Urinary bladder (tissue), 4 donors: ENCODE data around the gene MAP1B. TPM values are rescaled to one million over a fixed set of nuclear protein-coding genes. Genes with fewer than 3 reads are reported as not detected.

Experiments used
- DNase-seq: peaks from one replicate; pipeline ENCODE4 v3.0.0-alpha.2; 2015; ENCODE audit errors: extremely low spot score
- H3K27ac ChIP-seq: one replicate; pipeline ENCODE4 v1.5.1; 2013; ENCODE audit warnings: low read depth, mild to moderate bottlenecking, moderate library complexity
- H3K36me3 ChIP-seq: one replicate; pipeline ENCODE4 v1.6.1; 2013; ENCODE audit warnings: mild to moderate bottlenecking, moderate library complexity; ENCODE audit not compliant: insufficient read depth
- H3K4me1 ChIP-seq: one replicate; pipeline ENCODE4 v1.6.1; 2013; ENCODE audit warnings: mild to moderate bottlenecking, moderate library complexity; ENCODE audit not compliant: insufficient read depth
- H3K4me3 ChIP-seq: one replicate; pipeline ENCODE4 v1.5.1; 2013; ENCODE audit warnings: low read depth, low read length
- WGBS: extraction: QIAGEN DNeasy Blood & Tissue Kit; methylation state at CpG from one replicate; pipeline ENCODE4 v1.1.7; 2013; 5-methylcytosine and 5-hydroxymethylcytosine counted together
- polyA plus RNA-seq: library from polyadenylated mRNA; stranded (reverse); fragments of 200-250 nt; gene quantifications from one replicate; pipeline ENCODE4 v1.2.3, GENCODE V29; 2013
- total RNA-seq: library from RNA; depleted of rRNA; stranded (reverse); fragments of >200 nt; gene quantifications from one replicate; pipeline ENCODE4 v1.2.3, GENCODE V29; 2014
- donor health status: healthy with polysubstance abuse.
- donor health status: healthy.

The MAP1B gene
- total and polyA plus RNA-seq, 2 donors: 35.2 to 99.2 TPM

GRCh38 chr5:72208324-72208926, 101.2 kb downstream of the MAP1B start:
- Histone ChIP-seq H3K4me3 (no peak overlapping the region), H3K4me1 (peaks cover 1% of the 10 kb centered on the region), H3K36me3 (no peaks in the 10 kb centered on the region), H3K27ac (no peak overlapping the region)
- no peak for DNase-seq
- WGBS: 89% methylated on average over 3 of the region's 3 CpGs

DNA sequence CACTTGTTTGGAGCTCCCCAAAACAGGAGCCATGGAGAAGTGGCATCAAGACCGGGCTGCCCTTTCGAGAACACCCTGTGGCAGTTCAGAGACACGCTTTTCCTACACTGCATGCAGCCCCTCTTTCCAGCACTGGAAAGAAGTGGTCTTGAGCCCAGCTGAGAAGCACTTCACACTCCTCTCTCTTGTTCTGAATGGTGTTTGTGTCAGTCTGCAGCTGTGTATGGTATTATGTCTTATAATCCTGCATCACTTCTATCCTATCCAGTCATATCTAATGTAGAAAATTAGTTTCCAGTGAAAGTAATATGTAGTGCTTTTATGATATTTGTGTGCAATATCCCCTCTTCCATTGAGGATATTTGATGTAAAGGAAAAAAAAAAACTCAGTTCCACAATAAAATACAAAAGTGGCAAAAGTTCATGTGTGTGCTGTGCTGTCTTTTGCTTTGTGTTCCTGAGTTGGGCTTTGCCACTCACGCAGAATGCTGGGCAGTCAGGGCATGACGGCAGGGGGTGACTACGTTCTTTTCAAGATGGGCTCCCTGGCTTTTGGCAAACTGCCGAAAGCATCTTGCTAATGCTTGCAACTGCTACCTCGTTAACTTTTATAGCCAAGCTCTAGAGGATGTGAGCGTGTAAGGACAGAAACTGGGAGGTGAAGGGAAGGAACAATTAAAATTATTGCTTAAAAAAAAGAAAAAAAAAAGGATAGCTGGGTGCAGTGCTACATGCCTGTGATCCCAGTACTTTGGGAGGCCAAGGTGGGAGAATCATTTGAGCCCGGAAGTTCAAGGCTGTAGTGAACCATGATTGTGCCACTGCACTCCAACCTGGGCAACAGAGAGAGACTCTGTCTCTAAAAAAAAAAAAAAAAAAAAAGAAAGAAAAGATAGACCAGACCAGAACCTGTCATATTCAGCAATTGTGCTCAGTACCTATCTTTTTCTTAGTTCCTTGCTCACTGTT, 102.2 kb downstream of the MAP1B start:
- peak; percentile 65 for DNase-seq

DNA sequence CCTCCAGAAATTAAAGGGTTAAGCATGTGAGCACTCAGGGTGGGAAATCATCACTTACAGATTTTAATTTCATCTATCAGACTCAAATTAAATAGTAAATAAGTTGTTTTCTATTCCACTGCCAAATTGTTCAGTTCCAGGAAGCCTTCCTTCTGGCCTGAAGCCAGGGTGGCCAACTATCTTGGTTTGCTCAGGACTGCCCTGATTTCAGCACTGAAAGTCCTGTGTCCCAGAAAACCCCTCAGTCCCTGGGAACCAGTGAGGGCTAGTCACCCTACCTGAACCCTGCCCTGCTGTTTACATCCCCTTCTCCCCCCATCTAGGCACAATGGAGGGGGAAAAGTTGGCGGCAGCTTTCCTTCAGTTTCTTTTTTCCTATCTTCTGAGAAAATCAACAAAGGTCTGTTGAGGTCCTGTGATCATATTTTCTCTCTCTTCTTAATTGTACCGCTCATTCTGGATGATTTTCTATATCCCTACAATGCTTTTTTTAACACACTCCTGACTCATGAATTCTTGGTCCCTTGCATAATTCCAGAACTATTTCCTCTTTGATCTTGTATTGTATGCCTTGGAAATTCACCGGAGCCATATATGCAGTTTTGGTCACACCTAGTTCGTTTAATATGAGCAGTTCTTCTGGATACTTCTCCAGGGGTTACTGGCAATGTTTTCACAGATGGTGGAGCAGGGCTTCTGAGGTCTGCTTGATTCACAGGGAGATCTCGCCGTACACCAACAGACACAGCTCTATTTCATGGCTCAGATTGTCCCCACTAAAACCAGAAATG, 103.8 kb downstream of the MAP1B start:
- Histone ChIP-seq H3K36me3 (no peaks in the 10 kb centered on the region), H3K4me3 (no peak overlapping the region), H3K27ac (no peak overlapping the region), H3K4me1 (peaks cover 1% of the 10 kb centered on the region)
- 47% methylated on average over 6 of the region's 6 CpGs for WGBS
- no peak for DNase-seq

More for the DNA sequence above, 102.2 kb downstream of the MAP1B start:
- no peak overlapping the region for H3K4me3 ChIP-seq
- no peaks in the 10 kb centered on the region for H3K36me3 ChIP-seq
- peaks cover 1% of the 10 kb centered on the region for H3K4me1 ChIP-seq
- H3K27ac ChIP-seq: no peak overlapping the region
- WGBS: 54% methylated on average over 10 of the region's 10 CpGs

DNA sequence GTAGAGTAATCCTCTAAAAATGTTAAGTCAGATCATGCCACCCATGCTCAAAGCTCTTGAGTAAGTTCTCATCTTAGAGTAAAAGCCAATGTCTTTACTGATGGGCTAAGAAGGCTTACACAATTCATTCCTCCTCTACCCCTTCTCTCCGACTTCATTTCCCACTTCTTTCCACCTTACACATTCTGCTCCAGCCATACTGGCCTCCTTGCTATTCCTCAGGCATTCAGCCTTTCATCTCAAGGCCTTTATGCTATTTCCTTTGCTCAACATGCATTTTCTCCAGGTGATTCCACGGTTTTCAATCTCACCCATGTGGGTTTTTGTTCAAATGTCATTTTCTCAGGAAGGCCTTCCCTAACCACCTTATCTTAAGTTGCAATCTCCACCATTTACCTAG, 104.9 kb downstream of the MAP1B start:
- WGBS: 95% methylated on average over 2 of the region's 2 CpGs

DNA sequence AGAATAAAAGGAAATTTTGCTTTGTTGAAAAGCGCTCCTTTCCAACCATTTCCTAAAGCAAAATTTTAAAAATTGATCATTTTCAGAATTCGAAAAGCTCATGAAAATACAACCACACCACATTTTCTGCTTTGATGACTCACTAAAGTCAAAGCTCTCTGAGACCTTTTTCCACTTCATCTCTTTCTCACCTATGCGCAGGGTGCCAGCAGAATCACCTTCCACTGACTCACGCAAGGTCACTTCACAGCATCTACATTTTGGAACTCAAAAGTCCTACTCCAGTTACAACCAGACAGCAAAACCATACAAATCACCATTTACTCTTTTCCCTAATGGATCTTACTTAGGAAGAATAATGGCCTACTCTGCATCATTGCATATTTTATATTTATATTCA, 106.2 kb downstream of the MAP1B start:
- H3K4me3 ChIP-seq: no peak overlapping the region

More for the DNA sequence above, 104.9 kb downstream of the MAP1B start:
- H3K4me1 ChIP-seq: peaks cover 1% of the 10 kb centered on the region
- H3K4me3 ChIP-seq: no peak overlapping the region
- no peaks in the 10 kb centered on the region for H3K36me3 ChIP-seq
- no peak overlapping the region for H3K27ac ChIP-seq
- no peak for DNase-seq

GRCh38 chr5:72214168-72214567, 106.9 kb downstream of the MAP1B start:
- Histone ChIP-seq H3K4me1 (peaks cover 1% of the 10 kb centered on the region), H3K27ac (no peak overlapping the region)
- 90% methylated on average over 4 of the region's 4 CpGs for WGBS

More for the DNA sequence above, 106.2 kb downstream of the MAP1B start:
- 97% methylated on average over 4 of the region's 4 CpGs for WGBS
- no peak for DNase-seq
- H3K36me3 ChIP-seq: no peaks in the 10 kb centered on the region
- no peak overlapping the region for H3K27ac ChIP-seq
- peaks cover 1% of the 10 kb centered on the region for H3K4me1 ChIP-seq

DNA sequence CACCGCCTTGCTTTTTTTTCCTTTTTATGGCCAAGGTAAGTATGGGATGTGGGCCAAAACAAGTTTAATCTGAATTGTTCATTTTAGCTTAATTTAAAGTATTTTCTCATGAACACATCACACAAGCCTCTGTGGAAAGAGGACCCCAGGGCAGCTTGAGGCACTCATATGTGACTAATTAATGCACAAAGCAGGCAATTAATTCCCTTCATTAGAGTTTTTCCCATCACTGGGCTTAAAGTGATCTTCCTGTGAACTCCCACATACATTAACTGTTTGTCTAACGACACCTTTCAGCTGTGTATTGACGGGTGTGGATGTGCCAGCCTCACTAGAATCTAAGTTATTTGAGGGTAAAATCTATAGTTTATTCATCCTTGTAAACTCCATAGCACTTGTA, 109.5 kb downstream of the MAP1B start:
- DNase-seq: no peak
- H3K4me1 ChIP-seq: no peaks in the 10 kb centered on the region
- no peak overlapping the region for H3K27ac ChIP-seq
- H3K36me3 ChIP-seq: no peaks in the 10 kb centered on the region
- WGBS: 97% methylated on average over 3 of the region's 3 CpGs
- no peak overlapping the region for H3K4me3 ChIP-seq

More at GRCh38 chr5:72214168-72214567, 106.9 kb downstream of the MAP1B start:
- Histone ChIP-seq H3K4me3 (no peak overlapping the region), H3K36me3 (no peaks in the 10 kb centered on the region)
- no peak for DNase-seq

GRCh38 chr5:72221099-72221498, 113.8 kb downstream of the MAP1B start:
- H3K4me3 ChIP-seq: no peak overlapping the region
- no peak overlapping the region for H3K27ac ChIP-seq
- no peaks in the 10 kb centered on the region for H3K4me1 ChIP-seq
- no peaks in the 10 kb centered on the region for H3K36me3 ChIP-seq
- DNase-seq: no peak
- 99% methylated on average over 1 of the region's 1 CpG for WGBS

DNA sequence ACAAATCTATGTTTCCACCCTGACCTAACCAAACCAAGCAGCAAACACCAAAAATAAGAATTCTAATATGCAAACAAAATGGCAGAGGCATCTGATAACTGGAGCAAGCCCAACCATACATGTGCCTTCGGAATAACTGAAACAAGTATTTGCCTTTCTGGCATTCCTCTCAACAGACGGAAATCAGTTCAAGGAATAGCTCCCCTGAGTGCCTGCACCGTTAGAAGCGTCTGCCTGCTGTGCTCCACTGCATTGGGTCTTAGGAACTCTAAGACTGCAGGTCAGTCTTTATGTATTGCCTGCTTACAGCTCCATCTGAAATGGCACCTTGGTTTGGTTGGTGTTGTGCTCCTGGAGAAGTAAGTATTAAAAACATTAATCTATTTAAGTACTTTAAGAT, 114.3 kb downstream of the MAP1B start:
- no peaks in the 10 kb centered on the region for H3K36me3 ChIP-seq
- 90% methylated on average over 4 of the region's 4 CpGs for WGBS
- H3K4me3 ChIP-seq: no peak overlapping the region
- no peak for DNase-seq
- H3K4me1 ChIP-seq: no peaks in the 10 kb centered on the region
- H3K27ac ChIP-seq: no peak overlapping the region

DNA sequence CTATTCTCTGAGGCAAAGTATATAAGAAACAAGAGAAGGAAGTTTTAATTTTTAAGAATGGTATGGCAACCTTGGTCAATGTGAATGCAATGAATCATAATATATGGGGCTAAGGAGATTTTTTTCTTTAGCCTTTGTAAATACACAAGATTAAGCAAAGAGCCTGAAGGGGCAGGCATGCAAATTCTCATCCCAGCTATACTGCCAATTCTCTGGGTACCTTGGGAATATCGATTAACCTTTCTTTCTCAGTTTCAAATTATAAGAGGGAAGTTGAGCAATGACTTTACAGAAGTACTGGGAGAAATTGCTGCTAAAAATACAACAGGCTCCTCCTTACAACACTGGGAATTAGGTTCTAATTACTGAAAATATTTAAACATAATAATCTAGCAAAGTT, 115.2 kb downstream of the MAP1B start:
- Histone ChIP-seq H3K36me3 (no peaks in the 10 kb centered on the region), H3K4me3 (no peak overlapping the region)
- 91% methylated on average over 1 of the region's 1 CpG for WGBS

DNA sequence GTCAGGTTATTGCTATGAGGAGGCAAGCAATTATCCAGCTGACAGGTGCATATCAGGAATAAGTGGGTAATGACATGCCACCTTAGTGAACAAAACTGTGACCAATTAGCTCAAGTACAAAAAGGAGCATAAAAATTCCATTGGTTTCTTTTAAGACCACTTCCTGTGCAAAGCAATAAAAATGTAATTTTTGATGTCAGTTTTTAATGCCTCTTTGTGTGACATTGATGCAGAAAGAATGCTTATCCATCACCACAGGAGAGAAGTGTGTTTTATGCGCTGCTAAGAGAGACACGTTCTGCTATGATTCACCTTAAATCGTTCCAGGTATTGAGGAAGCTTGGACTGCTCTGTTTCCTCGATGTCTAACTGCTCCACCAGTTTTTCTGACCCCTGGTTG, 116.1 kb downstream of the MAP1B start:
- no peaks in the 10 kb centered on the region for H3K4me1 ChIP-seq
- H3K4me3 ChIP-seq: no peak overlapping the region
- H3K36me3 ChIP-seq: no peaks in the 10 kb centered on the region
- WGBS: 92% methylated on average over 4 of the region's 4 CpGs
- no peak for DNase-seq
- no peak overlapping the region for H3K27ac ChIP-seq

More for the DNA sequence above, 115.2 kb downstream of the MAP1B start:
- Histone ChIP-seq H3K4me1 (no peaks in the 10 kb centered on the region), H3K27ac (no peak overlapping the region)
- DNase-seq: no peak

DNA sequence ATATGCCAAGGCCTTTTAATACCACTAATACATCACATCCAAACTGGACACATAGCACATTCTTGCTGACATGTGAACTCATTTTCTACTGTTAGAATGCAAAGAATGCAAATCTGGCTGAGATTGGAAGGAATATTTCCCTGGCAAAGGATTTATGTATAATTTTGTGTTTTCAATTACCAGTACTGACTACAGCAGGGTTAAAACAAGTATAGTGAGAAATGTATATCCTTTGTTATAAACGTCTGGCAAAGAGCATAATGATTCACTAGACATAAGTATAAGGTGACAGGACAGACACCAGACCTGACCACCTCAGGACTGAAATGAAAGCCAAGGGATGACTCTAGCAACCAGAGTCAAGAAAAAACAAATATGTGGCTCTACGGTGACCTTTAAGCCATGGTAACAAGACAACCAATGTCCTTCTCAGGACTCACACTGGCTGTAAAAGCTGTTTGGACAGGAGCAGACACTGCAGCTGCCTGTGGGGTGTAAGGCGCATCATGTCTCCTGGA, 117.7 kb downstream of the MAP1B start:
- DNase-seq: no peak
- no peak overlapping the region for H3K27ac ChIP-seq
- 68% methylated on average over 3 of the region's 3 CpGs for WGBS

GRCh38 chr5:72225741-72226140, 118.5 kb downstream of the MAP1B start:
- peaks cover 1% of the 10 kb centered on the region for H3K36me3 ChIP-seq
- H3K4me1 ChIP-seq: no peaks in the 10 kb centered on the region
- DNase-seq: no peak
- H3K4me3 ChIP-seq: no peak overlapping the region
- no peak overlapping the region for H3K27ac ChIP-seq
- 97% methylated on average over 3 of the region's 3 CpGs for WGBS

More for the DNA sequence above, 117.7 kb downstream of the MAP1B start:
- H3K36me3 ChIP-seq: peaks cover 1% of the 10 kb centered on the region
- no peak overlapping the region for H3K4me3 ChIP-seq
- H3K4me1 ChIP-seq: no peaks in the 10 kb centered on the region
